ENCODE results near the gene TSEN2. TPM values are rescaled to one million over a fixed set of nuclear protein-coding genes. Genes with fewer than 3 reads are reported as not detected.

Gene TSEN2
- total and polyA plus RNA-seq, 2 of the 4 experiments (the other 2 are of a cell fraction): 9.5 to 14.2 TPM

DNA sequence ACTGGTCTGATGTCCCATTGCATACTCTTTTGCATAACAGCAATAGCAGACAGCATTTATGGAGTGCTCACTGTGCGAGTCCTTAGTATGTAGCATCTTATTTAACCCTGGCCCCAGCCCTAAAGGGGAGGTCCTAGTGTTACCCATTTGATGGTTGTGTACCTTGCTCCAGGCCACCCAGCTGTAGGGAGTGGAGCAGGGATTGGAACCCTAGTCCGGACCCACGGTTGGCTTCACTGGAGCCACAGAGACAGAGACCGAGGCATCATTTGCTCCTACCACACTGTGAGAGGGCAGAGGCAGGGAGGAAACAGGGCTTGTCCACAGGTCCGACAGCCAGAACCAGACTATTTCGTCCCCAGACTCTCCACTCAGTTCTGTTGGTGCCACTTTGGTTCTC is 16.0 kb upstream of the TSEN2 start:
- H2AK9ac ChIP-seq (replicated peaks; ENCODE audit: low read depth, low read length, poor library complexity): no peak overlapping the region
- no peaks in the 10 kb centered on the region for H3K79me1 ChIP-seq (ENCODE audit: low read depth in 1 of 2, low read length in 2 of 2)
- H2AFZ ChIP-seq (replicated peaks; ENCODE audit: low read length, poor library complexity): no peak overlapping the region
- H3K4me3 ChIP-seq (ENCODE audit: insufficient read depth, low read depth, low read length): no peak overlapping the region
- ATAC-seq (ENCODE audit: low read depth) (no peak), DNase-seq (no peak)
- no peak overlapping the region for H4K8ac ChIP-seq (ENCODE audit: low read depth in 2 of 2, low read length in 2 of 2)
- H3K9me3 ChIP-seq (ENCODE audit: control insufficient read depth, insufficient read depth, low read length): no peaks in the 10 kb centered on the region
- no peaks in the 10 kb centered on the region for H4K20me1 ChIP-seq (ENCODE audit: insufficient read depth, low read length)
- H3K56ac ChIP-seq (ENCODE audit: extremely low read depth, insufficient read depth, low read length): no peak overlapping the region
- no CpG with 5 or more reads among the region's 6 CpGs for WGBS, 2 experiments (ENCODE audit: extremely low coverage in 2 of 2, insufficient read length in 1 of 2)
- no peak overlapping the region for H2BK20ac ChIP-seq (ENCODE audit: low read depth, low read length)
- ChIA-PET POLR2A (ENCODE audit: unreplicated experiment) (no interaction called here), CTCF (no interaction called here)
- no peak overlapping the region for H3K23ac ChIP-seq (ENCODE audit: low read depth, low read length)
- no peak overlapping the region for H3K9ac ChIP-seq (ENCODE audit: low read depth, low read length)
- intact Hi-C loops (cut with micrococcal nuclease) (no loop called here), dilution Hi-C loops (cut with HindIII; ENCODE audit: low sequenced_read_pairs, unreplicated experiment) (no loop called here), in situ Hi-C loops (cut with MboI; ENCODE audit: low sequenced_read_pairs) (no loop called here)
- no peaks in the 10 kb centered on the region for H3K4me1 ChIP-seq (ENCODE audit: control insufficient read depth, insufficient read depth, low read length)
- no peak overlapping the region for H3K4me2 ChIP-seq (ENCODE audit: low read depth, low read length)
- peaks cover 1% of the 10 kb centered on the region; the same call in 1 of the 2 replicates for H3K27me3 ChIP-seq (ENCODE audit: control insufficient read depth, insufficient read depth, low read length)
- H2AK5ac ChIP-seq (ENCODE audit: low read depth, low read length): no peak overlapping the region
- H3K9me1 ChIP-seq (ENCODE audit: insufficient read depth, low read length): no peaks in the 10 kb centered on the region; the same call in 1 of the 2 replicates
- no peak overlapping the region for H2BK15ac ChIP-seq (ENCODE audit: low read depth, low read length)
- no peak overlapping the region for H3K4ac ChIP-seq (ENCODE audit: low read depth, low read length)
- no peaks in the 10 kb centered on the region for H3K36me3 ChIP-seq (ENCODE audit: control insufficient read depth, insufficient read depth, low read length)
- no peak overlapping the region for H3K18ac ChIP-seq (ENCODE audit: low read depth, low read length)
- H3K27ac ChIP-seq (ENCODE audit: insufficient read depth, low read length): no peak overlapping the region
- no peak overlapping the region for H2BK5ac ChIP-seq (ENCODE audit: low read depth, low read length, poor library complexity, severe bottlenecking)
- no peak overlapping the region for H4K91ac ChIP-seq (ENCODE audit: insufficient read depth, low read depth, low read length)
- BruUV-seq (replicated peaks): no TSS peak
- TF ChIP-seq RFX5 (IDR thresholded peaks at IDR 0.05; ENCODE audit: low read depth, low read length) (no peak), MAZ (IDR thresholded peaks at IDR 0.05; ENCODE audit: borderline replicate concordance, low read depth, low read length) (no peak), NFE2L2 (IDR thresholded peaks at IDR 0.05; ENCODE audit: low read depth, low read length) (no peak), POLR2A (IDR thresholded peaks at IDR 0.05; ENCODE audit: low read depth, low read length) (no peak), RCOR1 (IDR thresholded peaks at IDR 0.05; ENCODE audit: insufficient replicate concordance, low read length) (no peak), SMC3 (IDR thresholded peaks at IDR 0.05; ENCODE audit: low read depth, low read length) (no peak), RAD21 (IDR thresholded peaks at IDR 0.05; ENCODE audit: low read length) (no peak), FOS (IDR thresholded peaks at IDR 0.05; ENCODE audit: low read depth, low read length) (no peak), BHLHE40 (IDR thresholded peaks at IDR 0.05; ENCODE audit: low read depth, low read length) (no peak), CHD1 (IDR thresholded peaks at IDR 0.05; ENCODE audit: low read depth, low read length) (no peak)
- TF ChIP-seq, protein P1, sequence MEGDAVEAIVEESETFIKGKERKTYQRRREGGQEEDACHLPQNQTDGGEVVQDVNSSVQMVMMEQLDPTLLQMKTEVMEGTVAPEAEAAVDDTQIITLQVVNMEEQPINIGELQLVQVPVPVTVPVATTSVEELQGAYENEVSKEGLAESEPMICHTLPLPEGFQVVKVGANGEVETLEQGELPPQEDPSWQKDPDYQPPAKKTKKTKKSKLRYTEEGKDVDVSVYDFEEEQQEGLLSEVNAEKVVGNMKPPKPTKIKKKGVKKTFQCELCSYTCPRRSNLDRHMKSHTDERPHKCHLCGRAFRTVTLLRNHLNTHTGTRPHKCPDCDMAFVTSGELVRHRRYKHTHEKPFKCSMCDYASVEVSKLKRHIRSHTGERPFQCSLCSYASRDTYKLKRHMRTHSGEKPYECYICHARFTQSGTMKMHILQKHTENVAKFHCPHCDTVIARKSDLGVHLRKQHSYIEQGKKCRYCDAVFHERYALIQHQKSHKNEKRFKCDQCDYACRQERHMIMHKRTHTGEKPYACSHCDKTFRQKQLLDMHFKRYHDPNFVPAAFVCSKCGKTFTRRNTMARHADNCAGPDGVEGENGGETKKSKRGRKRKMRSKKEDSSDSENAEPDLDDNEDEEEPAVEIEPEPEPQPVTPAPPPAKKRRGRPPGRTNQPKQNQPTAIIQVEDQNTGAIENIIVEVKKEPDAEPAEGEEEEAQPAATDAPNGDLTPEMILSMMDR (conservative IDR thresholded peaks at IDR 0.05; ENCODE audit: low read depth, low read length): no peak
- no peak overlapping the region for H2BK120ac ChIP-seq (ENCODE audit: low read depth, low read length)
- no peak overlapping the region for H4K5ac ChIP-seq (ENCODE audit: low read depth, low read length)
- H3K14ac ChIP-seq (replicated peaks; ENCODE audit: low read depth, low read length): no peak overlapping the region

Data from IMR-90 (cell line).